HG03521 (cell line): ENCODE data around the gene TCF7.
A peak's percentile ranks its signal among the peaks of the same experiment; 100 is the strongest.

ENCODE experiments used
- ATAC-seq: cut with Tn5 transposase; IDR thresholded peaks from one replicate; pipeline ENCODE4 v1.9.1; 2021; ENCODE audit warnings: mild to moderate bottlenecking, moderate library complexity; ENCODE audit not compliant: unreplicated experiment

Gene TCF7

DNA sequence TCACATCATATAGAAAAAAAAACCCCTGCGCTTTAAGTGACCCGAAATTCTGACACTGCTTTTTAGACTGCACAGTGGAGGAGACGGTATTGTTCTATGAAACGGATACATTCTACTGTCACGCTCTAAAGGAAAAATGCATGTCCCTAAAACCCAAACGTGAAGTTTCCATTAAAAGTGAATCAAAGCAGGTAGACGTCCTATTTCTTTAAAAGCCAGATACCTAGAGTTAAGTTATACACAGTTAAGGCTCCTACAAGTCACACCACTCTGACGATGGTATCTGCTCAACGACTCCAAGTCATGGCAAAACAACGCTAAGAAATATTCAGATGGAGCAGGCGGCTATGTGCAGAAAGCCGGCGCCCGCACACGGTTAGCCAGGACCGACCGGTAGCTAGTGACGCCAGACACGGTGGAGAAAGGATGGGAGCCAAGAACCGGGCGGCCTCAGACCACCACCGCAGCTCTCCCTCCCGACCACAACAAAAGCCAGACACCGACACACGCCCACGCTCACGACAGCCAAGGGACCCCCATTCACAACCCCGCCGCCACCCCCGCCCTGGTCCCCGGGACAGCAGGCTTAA lies 61.5 kb downstream of the TCF7 start:
- peak; percentile 23 for ATAC-seq

GRCh38 chr5:134176511-134177368 lies 62.3 kb downstream of the TCF7 start, which contains the start of gene SKP1:
Gene SKP1, minus strand, starts transcription at chr5:134176950. Its CDS starts 2,928 bp downstream, at chr5:134174022.
- ATAC-seq: peak; percentile 78

DNA sequence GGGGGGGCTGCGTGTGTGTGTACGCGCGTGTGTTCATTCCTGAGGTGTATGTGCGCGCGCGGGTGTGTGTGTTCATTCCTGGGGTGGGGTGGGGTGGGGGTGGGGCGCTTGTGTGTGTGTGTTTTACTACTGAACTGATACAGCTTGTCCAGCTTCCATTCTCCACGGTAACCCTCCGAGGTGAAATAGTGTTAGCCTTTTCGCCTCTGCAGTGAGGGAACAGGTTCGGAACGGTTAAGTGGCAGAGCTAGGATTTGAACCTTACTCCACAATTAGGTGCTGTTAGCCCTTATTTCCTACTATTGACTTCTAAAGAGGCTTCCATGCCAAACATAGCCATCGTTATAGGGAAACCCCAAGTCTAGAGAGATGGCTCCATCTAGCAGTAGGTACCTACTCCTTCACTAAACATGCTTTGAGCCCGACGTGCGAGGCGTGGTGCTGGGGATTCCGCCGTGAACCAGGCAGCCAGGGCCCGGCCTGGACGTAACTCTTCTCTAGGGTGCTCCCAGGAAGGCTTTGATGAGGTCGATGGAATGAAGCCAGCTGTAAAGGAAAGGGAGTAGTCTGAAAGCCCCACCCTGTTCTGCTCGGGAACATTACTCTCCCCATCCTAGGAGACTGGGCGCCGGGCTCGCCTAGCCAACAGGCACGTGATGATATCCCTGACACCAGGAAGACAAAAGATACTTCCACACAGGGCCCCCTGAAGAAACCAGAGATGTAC lies 63.1 kb downstream of the TCF7 start:
- no peak for ATAC-seq

- no peak for ATAC-seq
Measured at GRCh38 chr5:134178096-134178419, 63.6 kb downstream of the TCF7 start.

DNA sequence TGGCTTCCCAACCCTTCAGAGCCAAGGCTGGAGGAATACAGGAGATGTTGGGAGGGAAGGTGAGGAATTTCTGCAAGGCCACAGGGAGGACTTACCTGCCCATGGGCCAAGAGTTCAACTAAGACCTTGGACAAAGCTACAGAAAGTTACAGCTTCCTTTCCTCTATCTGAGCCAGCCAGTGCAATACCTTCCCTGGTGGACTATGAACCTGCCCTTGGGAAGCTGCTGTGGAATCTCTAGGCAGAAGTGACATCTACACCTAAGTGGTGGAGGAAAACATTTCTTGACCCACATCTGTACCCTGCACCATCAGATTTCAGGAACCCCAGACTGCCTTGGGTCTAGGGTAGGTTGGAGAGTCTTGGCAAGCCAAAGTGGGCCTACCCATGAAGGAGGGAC lies 69.0 kb downstream of the TCF7 start:
- no peak for ATAC-seq

DNA sequence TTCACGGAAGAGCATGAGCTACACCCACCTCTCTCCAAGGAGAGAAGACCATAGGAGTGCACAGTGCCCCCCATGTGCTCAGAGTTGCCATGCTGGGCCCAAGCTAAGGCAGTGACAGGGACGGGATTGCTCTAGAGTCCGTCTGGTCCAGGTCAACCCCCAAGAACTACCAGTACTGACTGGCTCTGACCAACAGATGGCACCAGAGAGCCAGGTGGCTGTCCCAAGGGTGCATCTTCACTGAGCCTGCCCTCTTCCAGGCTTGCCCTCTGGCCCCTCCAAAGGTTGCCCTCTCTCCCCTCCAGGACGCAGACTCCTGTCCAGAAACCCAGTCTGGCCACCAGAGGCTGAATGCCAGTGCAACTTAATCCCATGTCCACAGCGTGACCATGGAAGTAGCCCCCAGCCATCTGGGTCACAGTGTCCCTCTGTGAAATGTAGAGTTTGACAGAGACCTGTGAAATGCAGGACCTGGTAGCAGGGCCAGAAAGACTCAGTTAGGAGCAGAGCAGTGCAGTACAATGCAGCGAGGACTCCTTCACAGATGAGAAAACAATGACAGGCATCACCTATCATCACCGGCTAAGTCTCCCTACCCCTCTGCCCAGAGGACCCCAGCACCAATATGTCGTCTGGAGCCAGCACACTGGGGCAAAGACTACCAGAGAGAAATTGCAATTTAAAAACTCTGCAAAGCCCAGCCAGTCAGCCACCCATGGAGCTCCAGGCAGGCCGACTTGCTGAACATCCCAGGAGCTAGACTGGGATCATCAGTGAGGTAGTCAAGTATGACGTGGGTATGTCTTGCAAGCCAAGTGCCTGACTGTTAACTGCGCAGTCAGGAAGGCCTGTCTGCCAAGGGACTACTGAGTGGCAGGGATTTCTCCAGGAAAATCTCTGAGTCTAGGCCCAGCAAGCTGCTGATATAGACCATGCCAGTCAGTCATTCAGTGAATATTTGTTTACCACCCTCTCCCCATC lies 70.0 kb downstream of the TCF7 start:
- ATAC-seq: no peak

DNA sequence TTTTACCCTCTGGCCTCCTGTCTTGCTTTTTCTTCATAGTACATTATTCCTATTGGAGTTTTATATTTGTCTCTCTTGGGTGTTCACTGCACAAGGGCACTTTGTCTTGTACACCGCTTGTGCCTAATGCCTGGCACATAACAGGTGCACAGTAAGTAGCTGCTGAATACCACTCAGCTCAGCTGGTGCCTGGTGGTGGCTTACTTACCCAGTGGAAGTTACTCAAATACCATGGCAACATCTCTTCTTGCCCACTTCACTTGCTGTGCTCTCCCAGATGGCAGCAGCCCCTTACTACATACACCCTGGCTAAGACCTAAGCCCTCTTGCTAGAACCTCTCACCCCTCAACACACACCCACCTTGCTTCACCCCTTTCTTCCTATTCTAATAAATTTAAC lies 73.6 kb downstream of the TCF7 start:
- no peak for ATAC-seq

- ATAC-seq: no peak
Measured at GRCh38 chr5:134189031-134189430, 74.5 kb downstream of the TCF7 start.

- ATAC-seq: no peak
Measured at GRCh38 chr5:134195666-134196065, 81.2 kb downstream of the TCF7 start.
